OCI-LY3 (cell line): ENCODE data around the gene KREMEN1.

ENCODE experiments used
- H2AFZ ChIP-seq: fragments of 200-600, 300-600 bp; shearing (Covaris generic); 2 replicates; pipeline ENCODE4 v1.6.0; 2014; ENCODE audit warnings: antibody characterized with exemption, low read depth, low read length
- H3K27ac ChIP-seq: fragments of 200-600, 300-600 bp; sonication (generic); 2 replicates; pipeline ENCODE4 v1.5.1; 2014; ENCODE audit warnings: mild to moderate bottlenecking, low read length, moderate library complexity, mixed read lengths
- H3K27me3 ChIP-seq: fragments of 200-600, 300-600 bp; sonication (generic); 2 replicates; pipeline ENCODE4 v1.6.1; 2014; ENCODE audit warnings: low read depth, low read length, mixed read lengths
- H3K36me3 ChIP-seq: fragments of 200-600, 300-600 bp; sonication (generic); replicated peaks from 2 replicates; pipeline ENCODE3; 2014; ENCODE audit warnings: low read depth, low read length, mixed read lengths
- H3K4me1 ChIP-seq: fragments of 300-600, 200-600 bp; sonication (generic); 2 replicates; pipeline ENCODE4 v1.6.1; 2014; ENCODE audit warnings: low read length, mixed read lengths
- H3K4me2 ChIP-seq: fragments of 200-600, 300-600 bp; sonication (generic); 2 replicates; pipeline ENCODE4 v1.6.1; 2014; ENCODE audit warnings: low read length, mixed read lengths
- H3K4me3 ChIP-seq: fragments of 300-600, 200-600 bp; sonication (generic); 2 replicates; pipeline ENCODE4 v1.5.1; 2014; ENCODE audit warnings: antibody characterized with exemption, mild to moderate bottlenecking, low read length, moderate library complexity
- H3K79me2 ChIP-seq: fragments of 300-600, 200-600 bp; shearing (Covaris generic); 2 replicates; pipeline ENCODE4 v1.6.1; 2014; ENCODE audit warnings: mild to moderate bottlenecking, low read length, mixed read lengths
- H3K9ac ChIP-seq: fragments of 300-600, 200-600 bp; shearing (Covaris generic); 2 replicates; pipeline ENCODE4 v1.6.0; 2014; ENCODE audit warnings: mild to moderate bottlenecking, low read length, moderate library complexity
- H3K9me3 ChIP-seq: fragments of 200-600, 300-600 bp; shearing (Covaris generic); 2 replicates; pipeline ENCODE4 v1.6.1; 2014; ENCODE audit warnings: low read length, mixed read lengths; ENCODE audit not compliant: insufficient read depth
- H4K20me1 ChIP-seq: fragments of 200-600, 300-600 bp; sonication (generic); 2 replicates; pipeline ENCODE4 v1.6.1; 2016; ENCODE audit warnings: low read length, mixed read lengths; ENCODE audit not compliant: insufficient read depth
- EZH2phosphoT487 ChIP-seq: fragments of 200-600 bp; shearing (Covaris generic); IDR thresholded peaks from 2 replicates; pipeline ENCODE4 v1.6.1; 2018; ENCODE audit warnings: antibody characterized with exemption, mixed run types, low read depth
- TF ChIP-seq, protein P1 (sequence below): fragments of 200-600, 300-600 bp; sonication (generic); IDR thresholded peaks from 2 replicates; pipeline ENCODE4 v1.5.1; 2014; ENCODE audit warnings: antibody characterized with exemption, low read length, low read depth

Gene KREMEN1

DNA sequence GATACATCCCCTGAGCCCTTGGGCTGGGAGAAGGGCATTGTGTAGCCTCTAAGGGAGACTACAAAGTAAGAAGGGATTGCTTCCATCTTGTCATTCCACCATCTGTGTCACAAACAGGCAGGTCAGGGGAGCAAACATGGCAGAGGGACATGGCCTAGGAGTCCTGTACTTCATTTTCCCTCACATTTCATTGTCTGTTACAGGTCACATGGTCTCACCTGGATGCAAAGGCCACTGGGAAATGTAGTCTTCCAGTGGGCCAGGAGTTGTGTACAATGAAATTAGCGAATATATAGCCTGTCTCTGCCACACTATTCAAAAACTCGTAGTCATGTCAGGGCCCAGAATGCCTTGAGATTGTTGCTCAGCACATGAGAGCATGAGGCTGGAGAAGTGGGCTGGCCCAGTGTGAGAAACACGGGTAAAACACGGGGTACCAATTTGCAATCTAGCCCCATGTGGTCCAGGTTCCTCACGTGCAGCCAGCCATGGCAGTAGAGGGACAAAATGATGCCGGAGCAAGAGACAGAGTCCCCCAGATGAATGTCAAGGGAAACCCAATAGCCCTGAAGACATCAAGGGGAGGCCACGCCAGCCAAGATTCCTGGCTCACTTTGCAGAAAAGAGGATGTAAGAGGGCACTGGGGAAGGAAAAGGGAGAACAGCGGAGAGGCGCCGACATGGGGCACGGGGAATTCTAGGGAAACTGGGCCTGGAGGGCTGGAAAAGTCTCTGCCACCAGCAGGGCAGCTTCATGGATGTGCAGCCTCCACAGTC lies 85.1 kb downstream of the KREMEN1 start:
- H3K4me1 ChIP-seq, result peaks cover 9% of the 10 kb centered on the region
- no peaks in the 10 kb centered on the region for H3K79me2 ChIP-seq
- peaks cover 28% of the 10 kb centered on the region for H3K27me3 ChIP-seq
- H4K20me1 ChIP-seq, result no peaks in the 10 kb centered on the region
- H3K4me2 ChIP-seq, result no peak overlapping the region
- no peaks in the 10 kb centered on the region for H3K9me3 ChIP-seq
- no peaks in the 10 kb centered on the region for H3K36me3 ChIP-seq
- TF ChIP-seq, protein P1, sequence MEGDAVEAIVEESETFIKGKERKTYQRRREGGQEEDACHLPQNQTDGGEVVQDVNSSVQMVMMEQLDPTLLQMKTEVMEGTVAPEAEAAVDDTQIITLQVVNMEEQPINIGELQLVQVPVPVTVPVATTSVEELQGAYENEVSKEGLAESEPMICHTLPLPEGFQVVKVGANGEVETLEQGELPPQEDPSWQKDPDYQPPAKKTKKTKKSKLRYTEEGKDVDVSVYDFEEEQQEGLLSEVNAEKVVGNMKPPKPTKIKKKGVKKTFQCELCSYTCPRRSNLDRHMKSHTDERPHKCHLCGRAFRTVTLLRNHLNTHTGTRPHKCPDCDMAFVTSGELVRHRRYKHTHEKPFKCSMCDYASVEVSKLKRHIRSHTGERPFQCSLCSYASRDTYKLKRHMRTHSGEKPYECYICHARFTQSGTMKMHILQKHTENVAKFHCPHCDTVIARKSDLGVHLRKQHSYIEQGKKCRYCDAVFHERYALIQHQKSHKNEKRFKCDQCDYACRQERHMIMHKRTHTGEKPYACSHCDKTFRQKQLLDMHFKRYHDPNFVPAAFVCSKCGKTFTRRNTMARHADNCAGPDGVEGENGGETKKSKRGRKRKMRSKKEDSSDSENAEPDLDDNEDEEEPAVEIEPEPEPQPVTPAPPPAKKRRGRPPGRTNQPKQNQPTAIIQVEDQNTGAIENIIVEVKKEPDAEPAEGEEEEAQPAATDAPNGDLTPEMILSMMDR, result no peak
- no peak for TF ChIP-seq EZH2phosphoT487
- H2AFZ ChIP-seq, result no peak overlapping the region
- no peak overlapping the region for H3K9ac ChIP-seq
- H3K27ac ChIP-seq, result no peak overlapping the region
- no peak overlapping the region for H3K4me3 ChIP-seq

DNA sequence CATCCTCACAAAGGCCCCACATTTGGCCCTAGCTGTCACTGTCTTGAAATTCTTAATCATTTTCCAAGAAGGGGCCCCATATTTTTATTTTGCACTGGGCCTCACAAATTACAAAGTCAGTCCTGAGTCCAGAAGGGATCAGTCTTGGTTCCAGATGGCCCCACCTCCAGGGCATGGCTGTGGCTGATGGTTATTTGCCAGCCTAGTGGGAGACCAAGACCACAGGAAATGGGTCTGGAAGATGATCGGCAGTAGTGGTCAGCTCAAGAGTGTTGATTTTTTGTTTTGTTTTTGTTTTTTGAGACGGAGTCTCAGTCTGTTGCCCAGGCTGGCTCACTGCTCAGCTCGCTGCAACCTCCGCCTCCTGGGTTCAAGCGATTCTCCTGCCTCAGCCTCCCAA lies 85.7 kb downstream of the KREMEN1 start:
- H3K4me2 ChIP-seq, result no peak overlapping the region
- H3K4me1 ChIP-seq, result peaks cover 9% of the 10 kb centered on the region
- H3K9me3 ChIP-seq, result no peaks in the 10 kb centered on the region
- H3K4me3 ChIP-seq, result no peak overlapping the region
- H2AFZ ChIP-seq, result no peak overlapping the region
- peaks cover 24% of the 10 kb centered on the region for H3K27me3 ChIP-seq
- TF ChIP-seq, protein P1, result no peak
- no peak for TF ChIP-seq EZH2phosphoT487
- no peak overlapping the region for H3K9ac ChIP-seq
- H3K36me3 ChIP-seq, result no peaks in the 10 kb centered on the region
- H3K79me2 ChIP-seq, result no peaks in the 10 kb centered on the region
- H3K27ac ChIP-seq, result no peak overlapping the region
- no peaks in the 10 kb centered on the region for H4K20me1 ChIP-seq

DNA sequence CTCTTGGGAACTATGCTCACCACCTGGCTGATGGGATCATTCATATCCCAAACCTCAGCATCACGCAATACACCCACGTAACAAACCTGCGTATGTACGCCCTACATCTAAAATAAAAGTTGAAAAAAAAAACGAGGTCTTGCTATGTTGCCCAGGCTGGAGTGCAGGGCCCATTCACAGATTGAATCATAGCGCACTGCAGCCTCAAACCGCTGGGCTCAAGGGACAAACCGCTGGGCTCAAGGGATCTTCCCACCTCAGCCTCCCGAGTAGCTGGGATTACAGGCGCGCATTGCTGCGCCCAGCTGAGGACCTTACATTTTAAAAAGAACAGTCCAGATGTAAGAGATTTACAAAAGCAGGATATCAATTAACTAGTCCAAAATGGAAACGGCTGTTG lies 91.0 kb downstream of the KREMEN1 start:
- Histone ChIP-seq H3K9ac (no peak overlapping the region), H3K36me3 (no peaks in the 10 kb centered on the region), H3K27ac (no peak overlapping the region), H3K79me2 (no peaks in the 10 kb centered on the region), H3K4me2 (no peak overlapping the region), H4K20me1 (peaks cover 6% of the 10 kb centered on the region; the same call in 1 of the 2 replicates), H2AFZ (no peak overlapping the region), H3K4me3 (no peak overlapping the region), H3K4me1 (peaks cover 20% of the 10 kb centered on the region), H3K27me3 (peaks cover 50% of the 10 kb centered on the region), H3K9me3 (no peaks in the 10 kb centered on the region)
- TF ChIP-seq EZH2phosphoT487, result no peak
- TF ChIP-seq, protein P1, result no peak

DNA sequence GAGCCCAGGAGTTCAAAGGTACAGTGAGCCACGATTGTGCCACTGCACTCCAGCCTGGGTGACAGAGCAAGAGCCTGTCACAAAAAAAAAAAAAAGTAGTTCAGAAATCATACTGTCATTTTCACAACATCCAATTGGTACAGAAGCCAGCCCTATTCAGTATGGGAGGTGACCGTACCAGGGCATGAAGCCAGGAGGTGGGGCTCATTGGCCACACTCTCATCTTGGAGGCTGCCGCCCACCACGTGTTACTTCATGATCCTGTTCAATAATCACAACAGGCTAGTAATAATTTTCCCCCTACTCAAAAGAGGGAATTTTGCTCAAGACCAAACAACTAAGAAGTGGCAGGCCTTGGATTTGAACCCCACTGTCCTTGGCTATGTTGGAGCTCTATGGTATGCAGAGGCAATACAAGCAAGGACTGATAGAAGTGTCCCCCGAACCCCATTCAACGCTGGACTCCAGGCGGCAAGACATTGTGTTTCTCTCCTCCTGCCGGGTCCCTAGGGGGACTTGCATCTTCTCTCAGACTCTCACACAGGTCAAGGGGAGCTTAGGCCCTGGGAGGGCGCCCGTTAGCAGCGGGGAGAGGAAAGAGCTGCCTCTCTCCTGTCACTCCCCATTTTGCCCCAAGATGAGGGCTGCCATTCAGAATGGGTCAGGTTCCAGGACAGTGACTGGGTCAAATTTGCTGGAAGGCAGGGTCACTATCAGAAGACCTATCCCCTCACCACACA lies 92.7 kb downstream of the KREMEN1 start:
- Histone ChIP-seq H3K79me2 (no peaks in the 10 kb centered on the region), H3K9ac (no peak overlapping the region), H3K27ac (no peak overlapping the region), H4K20me1 (peaks cover 9% of the 10 kb centered on the region; the same call in 1 of the 2 replicates), H2AFZ (no peak overlapping the region), H3K27me3 (peaks cover 57% of the 10 kb centered on the region), H3K4me3 (no peak overlapping the region), H3K9me3 (no peaks in the 10 kb centered on the region), H3K4me1 (peaks cover 20% of the 10 kb centered on the region), H3K4me2 (no peak overlapping the region), H3K36me3 (no peaks in the 10 kb centered on the region)
- no peak for TF ChIP-seq EZH2phosphoT487
- TF ChIP-seq, protein P1, result no peak
